H1 (cell line): Measurements from ENCODE around the gene COMT.

Experiments
- CBX5 ChIP-seq: fragments of 300-800, 300-1000 bp; sonication (generic); IDR thresholded peaks from 2 replicates; pipeline ENCODE4 v1.7.1; 2016; ENCODE audit warnings: antibody characterized with exemption, low read length, low read depth
- CTCF ChIP-seq, 3 experiments: IDR thresholded peaks; 1 replicate in 2 of 3; 2 replicates in 1 of 3; pipeline versions ENCODE4 v1.5.1 to v1.6.1; 2011; ENCODE audit warnings: low read length in 3 of 3, mild to moderate bottlenecking in 3 of 3, inconsistent platforms in 2 of 3, low read depth in 1 of 3, moderate library complexity in 1 of 3; ENCODE audit not compliant: insufficient read depth in 1 of 3; ENCODE audit errors: control extremely low read depth in 1 of 3
- POLR2A ChIP-seq, 2 experiments: IDR thresholded peaks; 1 replicate in 1 of 2; 2 replicates in 1 of 2; pipeline ENCODE4 v1.6.1; 2011; ENCODE audit warnings: low read depth in 2 of 2, low read length in 2 of 2, mild to moderate bottlenecking in 2 of 2; ENCODE audit errors: control extremely low read depth in 1 of 2

- no peak for TF ChIP-seq POLR2A (IDR thresholded peaks at IDR 0.05; ENCODE audit: control extremely low read depth in 1 of 2, low read depth in 2 of 2, low read length in 2 of 2)
- TF ChIP-seq CTCF (IDR thresholded peaks at IDR 0.05; ENCODE audit: control extremely low read depth in 1 of 3, insufficient read depth in 1 of 3, low read depth in 1 of 3, low read length in 3 of 3) = no peak
- TF ChIP-seq CBX5 = no peak
Measured at GRCh38 chr22:19995611-19996339, 54.2 kb downstream of the COMT start.
